A673 (cell line): ENCODE measurements around the gene S100A3. TPM values are rescaled to one million over a fixed set of nuclear protein-coding genes. Genes with fewer than 3 reads are reported as not detected.
A peak's percentile ranks its signal among the peaks of the same experiment; 100 is the strongest.

Source experiments
- BruUV-seq: library from RNA; stranded (reverse); fragments of 400-500 nt; replicated peaks from 2 replicates; lab custom pipeline; 2021; lab: Mats Ljungman, UMichigan
- CTCF ChIA-PET: fragments of 300-600 bp; sonication (Branson Sonifier 250); formaldehyde crosslinking; loops from one replicate; lab custom pipeline; 2022; ENCODE audit warnings: antibody characterized with exemption; lab: Charles Lee
- POLR2A ChIA-PET: fragments of 300-600 bp; sonication (Branson Sonifier 250); formaldehyde crosslinking; loops from one replicate; lab custom pipeline; 2022; ENCODE audit warnings: antibody characterized with exemption; ENCODE audit not compliant: low non-redundant PET; lab: Charles Lee
- DNase-seq: peaks from one replicate; pipeline ENCODE4 v3.0.0-alpha.2; 2015; ENCODE audit warnings: low spot score
- H3K27ac ChIP-seq: fragments of 200-600 bp; sonication (generic); 2 replicates; pipeline ENCODE4 v1.5.1; 2016; ENCODE audit warnings: mixed run types, low read depth, mild to moderate bottlenecking, mixed read lengths, antibody characterized with exemption, low read length; ENCODE audit not compliant: poor library complexity, severe bottlenecking
- H3K27me3 ChIP-seq: fragments of 200-600 bp; sonication (generic); replicated peaks from 2 replicates; pipeline ENCODE4 v1.6.1; 2017; ENCODE audit warnings: mixed run types, low read depth, mild to moderate bottlenecking, mixed read lengths, antibody characterized with exemption, low read length; ENCODE audit not compliant: insufficient read depth, poor library complexity
- H3K36me3 ChIP-seq: fragments of 200-600 bp; sonication (generic); 2 replicates; pipeline ENCODE4 v1.6.1; 2016; ENCODE audit warnings: mixed run types, mild to moderate bottlenecking, mixed read lengths, antibody characterized with exemption, low read length; ENCODE audit not compliant: insufficient read depth, poor library complexity, severe bottlenecking
- H3K4me1 ChIP-seq: fragments of 200-600 bp; sonication (generic); 2 replicates; pipeline ENCODE4 v1.6.1; 2017; ENCODE audit warnings: mixed run types, mild to moderate bottlenecking, mixed read lengths, antibody characterized with exemption, low read length; ENCODE audit not compliant: insufficient read depth, poor library complexity, severe bottlenecking
- H3K4me3 ChIP-seq: fragments of 200-600 bp; sonication (generic); 2 replicates; pipeline ENCODE4 v1.5.1; 2016; ENCODE audit warnings: low read depth, mixed run types, mild to moderate bottlenecking, mixed read lengths, low read length; ENCODE audit not compliant: poor library complexity, severe bottlenecking
- H3K9me3 ChIP-seq: fragments of 200-600 bp; sonication (generic); 2 replicates; pipeline ENCODE4 v1.6.1; 2016; ENCODE audit warnings: mixed run types, low read depth, mild to moderate bottlenecking, mixed read lengths, antibody characterized with exemption, low read length; ENCODE audit not compliant: poor library complexity, severe bottlenecking
- CTCF ChIP-seq: fragments of 300-800, 200-600 bp; sonication (generic); conservative IDR thresholded peaks from 2 replicates; pipeline ENCODE4 v1.5.1; 2017; ENCODE audit warnings: low read depth, mild to moderate bottlenecking, antibody characterized with exemption, low read length, moderate library complexity, mixed read lengths
- EZH2 ChIP-seq: fragments of 200-600 bp; sonication (generic); IDR thresholded peaks from 2 replicates; pipeline ENCODE4 v1.6.1; 2017; ENCODE audit warnings: borderline replicate concordance, low read depth, mild to moderate bottlenecking, mixed read lengths, antibody characterized with exemption, low read length; ENCODE audit not compliant: poor library complexity, severe bottlenecking
- intact Hi-C: fragments of 100-400 bp; cut with micrococcal nuclease; formaldehyde crosslinking; loops from one replicate; pipeline ENCODE4 v1.10.0; 2022; ENCODE audit not compliant: unreplicated experiment
- total RNA-seq: library from RNA; stranded (reverse); gene quantifications from 2 replicates; pipeline ENCODE4 v1.2.3, GENCODE V29; 2021

The S100A3 gene
- total RNA-seq, 1 experiment from 2014 or later: 0.99 TPM

GRCh38 chr1:153541641-153542590, 7.1 kb downstream of the S100A3 start:
- ChIA-PET POLR2A (no interaction called here), CTCF (interaction anchor here (0.6 kb wide), 1 partner anchor 47 kb away, joined by 4 read pairs; no protein-coding TSS in a partner anchor)
- Histone ChIP-seq H3K36me3 (no peaks in the 10 kb centered on the region), H3K9me3 (no peaks in the 10 kb centered on the region), H3K4me3 (no peak overlapping the region), H3K4me1 (peaks cover 45% of the 10 kb centered on the region), H3K27ac (peak overlapping the region; percentile 62), H3K27me3 (no peaks in the 10 kb centered on the region)
- no TSS peak for BruUV-seq
- TF ChIP-seq CTCF (no peak), EZH2 (no peak)
- intact Hi-C loops: no loop called here
- DNase-seq: no peak

- BruUV-seq: no TSS peak
- no peaks in the 10 kb centered on the region for H3K9me3 ChIP-seq
- no peak within 1 kb of the TSS for H3K27ac ChIP-seq
- CTCF ChIA-PET: no interaction called here
- DNase-seq: no peak
- POLR2A ChIA-PET: no interaction called here
- intact Hi-C loops: no loop called here
- H3K4me1 ChIP-seq: peaks cover 38% of the 10 kb centered on the region
- H3K4me3 ChIP-seq: no peak within 1 kb of the TSS
- no peaks in the 10 kb centered on the region for H3K36me3 ChIP-seq
- no peaks in the 10 kb centered on the region for H3K27me3 ChIP-seq
- no peak for TF ChIP-seq CTCF
- TF ChIP-seq EZH2: no peak
Observed at GRCh38 chr1:153540394-153541361, 8.4 kb downstream of the S100A3 start, which contains the start of gene S100A5. Gene S100A5, minus strand, starts transcription at chr1:153540934. Its CDS starts 743 bp downstream, at chr1:153540191.

- DNase-seq: no peak
- Histone ChIP-seq H3K4me3 (no peak overlapping the region), H3K36me3 (no peaks in the 10 kb centered on the region), H3K27me3 (no peaks in the 10 kb centered on the region), H3K4me1 (peaks cover 32% of the 10 kb centered on the region), H3K27ac (no peak overlapping the region), H3K9me3 (no peaks in the 10 kb centered on the region)
- ChIA-PET POLR2A (no interaction called here), CTCF (no interaction called here)
- TF ChIP-seq CTCF (no peak), EZH2 (no peak)
- intact Hi-C loops: no loop called here
- BruUV-seq: no TSS peak
Observed at GRCh38 chr1:153539395-153540093, 9.5 kb downstream of the S100A3 start.
